Smooth muscle cell of the brain vasculature (primary cell): ENCODE measurements around the gene IRS1.

Source experiments
- DNase-seq: peaks from one replicate; pipeline ENCODE4 v3.0.0-alpha.2; 2012; ENCODE audit warnings: low read depth, low spot score

Gene IRS1

DNA sequence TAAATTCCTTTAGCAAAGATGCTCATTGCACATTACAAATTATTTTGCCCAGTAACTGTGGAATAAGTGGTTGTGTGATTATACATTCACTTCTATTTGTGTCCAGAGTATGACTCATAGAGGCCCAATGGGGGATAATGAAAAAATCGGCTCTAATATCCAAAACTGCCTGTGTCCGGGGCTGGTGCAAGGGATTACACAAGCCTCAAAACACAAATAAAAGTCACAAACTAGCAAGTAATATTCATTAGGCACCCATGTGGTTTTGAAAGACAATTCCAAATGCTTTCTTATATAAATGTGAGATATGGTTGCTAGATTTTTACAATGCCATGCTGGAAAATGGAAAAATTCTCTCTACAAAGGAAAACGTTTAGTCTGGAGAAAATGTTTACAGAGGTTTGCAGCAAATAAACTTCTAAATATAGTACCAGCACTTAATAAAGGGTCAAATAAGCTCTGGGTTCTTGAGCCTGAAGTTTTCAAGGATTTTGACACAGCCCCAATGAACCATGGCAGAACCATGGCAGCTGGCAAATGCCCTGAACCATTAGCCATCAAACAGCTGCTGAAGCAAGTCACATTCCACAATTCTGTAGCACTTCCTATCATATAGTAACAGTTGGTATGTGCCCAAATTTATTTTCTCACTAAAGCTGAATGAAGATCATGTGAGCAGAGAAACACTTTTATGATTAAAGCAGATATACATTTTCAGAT, 40.5 kb downstream of the IRS1 start:
- peak; percentile 61 for DNase-seq

- DNase-seq = no peak
Measured at GRCh38 chr2:226756131-226756530, 43.5 kb downstream of the IRS1 start.

DNA sequence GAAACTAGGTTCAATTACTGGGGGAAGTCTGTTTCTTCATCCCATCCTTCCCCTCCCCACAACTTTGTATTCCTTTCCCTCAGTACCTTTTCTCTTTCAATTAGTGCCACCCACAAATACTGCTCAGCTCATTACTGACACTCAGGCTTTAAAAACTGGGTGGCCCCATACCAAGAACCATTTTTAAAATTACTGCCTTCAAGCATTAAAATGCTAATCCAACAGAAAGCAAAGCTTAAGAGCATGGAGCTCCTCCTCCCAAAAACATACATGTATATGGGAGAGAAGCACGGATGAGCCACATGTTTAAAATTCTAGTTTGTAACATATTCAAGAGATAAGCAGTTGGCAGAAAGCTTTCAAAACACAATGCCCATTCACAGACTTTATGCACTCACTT, 44.0 kb downstream of the IRS1 start:
- DNase-seq = no peak

GRCh38 chr2:226754821-226755604, 44.6 kb downstream of the IRS1 start:
- no peak for DNase-seq

DNA sequence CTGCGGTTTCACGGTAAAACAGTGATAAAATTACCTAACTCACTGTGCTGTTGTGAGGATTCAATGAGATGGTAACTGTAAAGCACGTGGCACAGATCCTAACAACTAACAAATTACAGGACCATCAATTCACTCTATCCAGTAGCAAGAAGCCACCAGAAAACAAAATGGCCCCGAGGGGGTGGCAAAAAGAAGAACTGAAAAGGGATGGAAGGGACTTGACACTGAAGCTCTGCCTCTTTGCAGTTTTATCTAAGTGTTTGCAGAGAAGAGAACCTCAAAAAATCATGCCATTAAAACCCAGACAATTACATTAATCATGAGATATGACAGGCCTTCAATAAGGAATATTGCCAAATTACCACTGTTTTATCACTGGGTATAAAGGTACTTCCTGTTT, 46.7 kb downstream of the IRS1 start:
- DNase-seq = no peak

DNA sequence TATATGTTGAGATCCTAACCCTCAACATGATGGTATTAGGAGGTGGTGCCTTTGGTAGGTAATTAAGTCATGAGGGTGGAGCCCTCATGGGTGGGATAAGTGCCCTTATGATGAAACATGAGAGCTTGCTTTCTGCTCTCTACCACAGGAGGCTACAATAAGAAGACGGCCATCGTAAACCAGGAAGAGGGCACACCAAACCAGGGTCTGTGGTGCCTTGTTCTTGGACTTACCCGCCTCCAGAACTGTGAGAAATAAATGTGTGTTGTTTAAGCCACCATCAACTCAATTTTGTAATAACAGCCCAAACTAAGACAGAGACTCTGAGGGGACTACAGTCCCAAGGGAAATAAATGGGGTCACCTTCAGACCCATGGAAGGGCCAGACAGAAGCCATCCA, 52.3 kb downstream of the IRS1 start:
- DNase-seq = no peak

GRCh38 chr2:226746196-226746800, 53.3 kb downstream of the IRS1 start:
- DNase-seq = no peak

DNA sequence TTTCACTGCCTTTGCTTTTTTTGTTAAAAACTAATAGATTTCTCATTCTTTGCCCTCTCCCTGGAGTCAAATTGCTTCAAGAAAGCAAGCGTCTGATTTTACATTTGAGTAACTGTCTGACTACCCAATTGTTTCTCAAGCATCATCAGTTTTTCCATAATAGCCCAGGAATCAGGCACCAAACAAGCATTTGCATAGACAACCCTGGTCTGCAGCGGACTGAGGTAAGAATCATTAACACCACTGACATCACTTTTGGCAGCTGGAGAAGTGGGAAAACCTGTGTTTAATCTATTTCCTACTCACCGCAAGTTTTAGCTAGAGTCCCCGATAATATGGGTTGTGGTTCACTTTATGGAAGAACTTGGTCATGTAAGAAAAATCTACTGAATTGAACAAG, 55.7 kb downstream of the IRS1 start:
- no peak for DNase-seq

DNA sequence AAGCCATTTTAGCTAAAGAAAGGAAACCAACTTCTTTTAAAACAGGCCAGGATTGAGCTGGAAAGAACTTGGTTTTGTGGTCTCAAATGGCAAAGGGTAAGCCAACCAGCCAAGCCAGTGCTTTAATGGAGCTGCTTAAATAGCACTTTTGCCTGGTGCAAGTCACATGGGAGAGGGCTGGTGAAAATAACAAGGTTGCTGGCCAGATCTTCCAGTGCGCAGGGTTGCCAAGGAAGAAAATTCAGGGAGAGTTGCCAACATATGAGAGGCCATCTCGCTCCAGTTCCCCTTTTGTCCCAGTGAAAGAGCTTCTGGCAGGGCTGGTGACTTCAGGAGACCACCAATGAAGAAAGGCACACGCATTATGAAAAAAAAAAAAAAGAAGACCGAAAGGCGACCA, 57.3 kb downstream of the IRS1 start:
- no peak for DNase-seq

- DNase-seq = no peak
Measured at GRCh38 chr2:226740039-226740648, 59.5 kb downstream of the IRS1 start.

DNA sequence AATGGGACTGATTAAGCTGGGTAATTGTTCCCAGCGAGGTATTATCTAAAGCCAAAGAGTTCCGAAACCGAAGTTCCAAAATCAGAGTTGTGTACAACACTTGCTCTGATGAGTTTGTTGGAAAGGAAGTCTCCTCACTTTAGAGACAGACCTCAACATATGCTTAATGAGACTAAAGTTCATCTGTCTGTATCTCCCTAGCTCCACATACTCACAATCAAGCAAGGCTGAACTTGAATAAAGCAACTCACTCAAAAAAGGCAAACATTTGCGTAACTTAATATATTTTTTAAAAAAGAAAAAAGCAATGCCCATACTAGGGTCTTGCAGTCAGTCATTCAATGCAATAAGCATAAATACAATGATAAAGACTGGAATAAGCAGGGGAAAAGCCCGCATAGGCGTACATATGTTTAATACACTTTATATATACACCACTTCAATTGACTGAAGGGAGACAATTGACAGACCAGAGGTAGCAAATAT, 60.0 kb downstream of the IRS1 start:
- DNase-seq = no peak

DNA sequence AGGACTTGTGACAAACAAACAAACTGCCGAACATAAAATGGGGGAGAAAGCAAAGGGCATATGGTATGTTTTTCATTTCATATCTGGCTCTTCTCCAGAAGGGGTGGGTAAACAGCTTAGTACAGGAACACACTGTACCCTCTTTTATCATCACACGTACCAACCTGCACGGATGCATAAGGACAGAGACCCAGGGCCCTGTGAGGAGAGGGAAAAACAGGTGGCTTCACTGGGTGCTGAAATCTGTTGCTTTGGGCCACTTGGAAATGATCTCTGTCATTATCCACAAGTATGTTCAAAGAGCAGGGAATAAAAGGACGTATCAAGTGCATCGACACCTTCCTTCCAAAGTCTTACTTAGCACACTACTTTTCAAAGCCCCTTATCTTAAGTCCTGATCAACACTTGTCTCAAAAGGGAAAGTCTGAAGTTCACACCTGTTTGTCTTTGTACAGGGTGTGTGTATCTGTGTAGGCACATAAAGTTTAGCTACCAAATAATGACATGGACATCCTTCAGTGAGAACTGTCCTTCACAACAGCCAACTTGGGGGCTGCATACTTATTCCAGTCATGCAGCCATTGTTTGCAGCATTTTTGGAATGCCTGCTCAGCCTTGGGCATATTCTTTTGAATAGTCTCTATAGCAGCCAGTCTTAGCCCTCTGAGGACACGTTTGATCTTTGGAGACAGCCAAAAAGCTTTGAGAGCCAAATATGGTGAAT, 60.6 kb downstream of the IRS1 start:
- no peak for DNase-seq

DNA sequence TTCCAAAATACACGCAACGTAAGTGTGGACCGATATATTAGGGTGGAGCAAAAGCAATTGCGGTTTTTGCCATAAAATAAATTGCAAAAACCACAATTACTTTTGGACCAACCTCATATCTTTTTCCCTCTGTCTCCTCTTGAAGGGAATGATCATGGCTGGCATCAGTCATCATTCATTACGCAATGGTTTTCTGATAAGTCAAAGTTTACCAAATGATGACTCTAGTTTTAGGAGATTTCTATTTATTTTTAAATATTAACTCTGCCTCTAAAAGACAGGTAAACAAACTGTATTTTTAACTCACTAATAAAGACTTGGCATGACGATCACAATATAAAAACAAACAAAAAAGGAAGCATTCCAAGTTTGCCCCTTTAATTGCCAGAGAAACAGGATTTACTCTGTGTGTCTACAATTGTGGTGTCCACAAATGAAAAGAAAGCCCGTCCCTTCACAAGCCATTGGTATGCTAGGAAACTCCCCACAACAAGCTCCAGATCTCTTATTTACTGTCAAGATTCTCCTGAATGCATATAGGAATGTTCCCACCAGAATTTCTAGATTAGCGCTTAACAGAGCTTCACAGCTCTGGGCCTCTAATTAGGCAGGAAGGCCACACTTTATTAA, 61.3 kb downstream of the IRS1 start:
- DNase-seq = no peak

GRCh38 chr2:226736382-226736781, 63.2 kb downstream of the IRS1 start:
- no peak for DNase-seq

GRCh38 chr2:226733927-226734564, 65.6 kb downstream of the IRS1 start:
- DNase-seq = no peak

DNA sequence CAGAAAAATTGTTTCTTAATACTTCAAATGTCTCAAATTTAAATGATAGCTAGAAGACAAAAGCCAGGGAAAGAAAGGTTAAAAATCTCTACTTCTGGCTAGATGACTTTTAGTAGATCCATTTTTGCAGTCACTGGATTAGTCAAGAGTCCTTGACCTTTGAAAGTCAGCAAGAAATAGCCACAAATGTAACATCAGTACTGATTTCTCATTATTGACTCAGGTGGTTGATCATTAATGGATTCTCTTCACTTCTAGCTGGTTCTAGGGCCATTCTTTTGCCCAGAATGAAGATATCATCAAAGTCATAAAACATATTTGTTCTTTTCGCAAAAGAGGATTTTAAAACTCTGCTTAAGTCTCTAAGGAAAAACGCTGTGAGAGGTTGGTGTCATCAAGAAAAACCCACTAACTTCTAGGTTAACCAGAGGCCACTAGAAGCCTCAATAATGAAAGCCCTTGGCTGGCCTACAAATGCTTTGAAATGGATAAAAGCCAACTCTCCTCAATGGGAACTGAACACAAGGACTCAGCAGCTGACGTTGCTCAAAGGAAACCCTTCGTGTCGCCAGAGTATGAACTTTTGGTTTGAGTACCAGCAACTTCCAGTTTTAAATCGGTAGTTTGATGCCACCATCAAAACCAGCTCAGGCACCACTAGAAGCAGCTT, 66.3 kb downstream of the IRS1 start:
- no peak for DNase-seq

GRCh38 chr2:226732478-226733188, 67.0 kb downstream of the IRS1 start:
- no peak for DNase-seq

GRCh38 chr2:226730481-226730880, 69.1 kb downstream of the IRS1 start:
- no peak for DNase-seq

GRCh38 chr2:226728996-226729395, 70.6 kb downstream of the IRS1 start:
- no peak for DNase-seq
